ENCODE measurements around the gene FAM184B. TPM values are rescaled to one million over a fixed set of nuclear protein-coding genes. Genes with fewer than 3 reads are reported as not detected.

The FAM184B gene
- total and polyA plus RNA-seq, 11 donors = 0.04 to 0.08 TPM; not detected in 9

- TF ChIP-seq CTCF (IDR thresholded peaks at IDR 0.05) (no peak), POLR2A (IDR thresholded peaks at IDR 0.05) (no peak)
- Histone ChIP-seq H3K27ac (no peak overlapping the region), H3K9me3 (peaks cover 0 to 14% (median 1%) of the 10 kb centered on the region in 12 donors), H3K36me3 (no peaks in the 10 kb centered on the region), H3K27me3 (no peaks in the 10 kb centered on the region), H3K4me3 (no peak overlapping the region), H3K4me1 (no peaks in the 10 kb centered on the region)
- intact Hi-C loops (cut with DNase I) = no loop called here
- 0 to 70% (median 45%) methylated on average over 1 of the region's 1 CpG for WGBS, 4 donors
- DNase-seq = no peak
- ATAC-seq = no peak
These were observed 86.9 kb downstream of the FAM184B start for GRCh38 chr4:17694552-17694951.

GRCh38 chr4:17690898-17691297 is 90.5 kb downstream of the FAM184B start:
- Histone ChIP-seq H3K36me3 (no peaks in the 10 kb centered on the region), H3K4me1 (no peaks in the 10 kb centered on the region), H3K27ac (no peak overlapping the region), H3K9me3 (no peaks in the 10 kb centered on the region), H3K27me3 (no peaks in the 10 kb centered on the region), H3K4me3 (no peak overlapping the region)
- intact Hi-C loops (cut with DNase I) = no loop called here
- TF ChIP-seq POLR2A (IDR thresholded peaks at IDR 0.05) = no peak
- TF ChIP-seq CTCF (IDR thresholded peaks at IDR 0.05) = no peak
- 90 to 95% (median 94%) methylated on average over 1 of the region's 1 CpG for WGBS, 4 donors
- ATAC-seq = no peak
- no peak for DNase-seq

- intact Hi-C loops (cut with DNase I) = no loop called here
- no peak for TF ChIP-seq CTCF (IDR thresholded peaks at IDR 0.05)
- TF ChIP-seq POLR2A (IDR thresholded peaks at IDR 0.05) = no peak
- 81 to 86% (median 85%) methylated on average over 5 of the region's 5 CpGs for WGBS, 4 donors
- Histone ChIP-seq H3K27me3 (no peaks in the 10 kb centered on the region), H3K36me3 (no peaks in the 10 kb centered on the region), H3K27ac (no peak overlapping the region), H3K4me1 (no peaks in the 10 kb centered on the region), H3K4me3 (no peak overlapping the region), H3K9me3 (no peaks in the 10 kb centered on the region)
- ATAC-seq = no peak
- no peak for DNase-seq
These were observed 91.3 kb downstream of the FAM184B start for GRCh38 chr4:17690135-17690534.

- intact Hi-C loops (cut with DNase I) = no loop called here
- H3K9me3 ChIP-seq = no peaks in the 10 kb centered on the region
- no peak overlapping the region for H3K27ac ChIP-seq
- WGBS, 4 donors = 74 to 84% (median 79%) methylated on average over 9 of the region's 9 CpGs
- H3K27me3 ChIP-seq = no peaks in the 10 kb centered on the region
- ATAC-seq (no peak), DNase-seq (no peak)
- no peaks in the 10 kb centered on the region for H3K4me1 ChIP-seq
- no peak overlapping the region for H3K4me3 ChIP-seq
- TF ChIP-seq CTCF (IDR thresholded peaks at IDR 0.05) = no peak
- no peak for TF ChIP-seq POLR2A (IDR thresholded peaks at IDR 0.05)
- no peaks in the 10 kb centered on the region for H3K36me3 ChIP-seq
These were observed 93.4 kb downstream of the FAM184B start for GRCh38 chr4:17688011-17688441.

Measured in heart left ventricle (tissue), 16 donors.